Vagina (tissue), 2 donors: ENCODE data around the gene C4orf51. TPM values are rescaled to one million over a fixed set of nuclear protein-coding genes. Genes with fewer than 3 reads are reported as not detected.

Experiments used
- DNase-seq, 2 donors: peaks; one replicate each; pipeline ENCODE4 v3.0.0-alpha.2; 2017; ENCODE audit errors: extremely low spot score in 2 of 2
- H3K27ac ChIP-seq: fragments of 200-600 bp; sonication (generic); one replicate; pipeline ENCODE4 v1.5.1; 2019
- H3K27me3 ChIP-seq: fragments of 200-600 bp; sonication (generic); one replicate; pipeline ENCODE4 v1.5.1; 2019
- H3K36me3 ChIP-seq, 2 donors: fragments of 200-600 bp; sonication (generic); one replicate each; pipeline ENCODE4 v1.5.1; 2017 to 2019
- H3K4me1 ChIP-seq: fragments of 200-600 bp; sonication (generic); one replicate; pipeline ENCODE4 v1.5.1; 2019
- H3K4me3 ChIP-seq, 2 donors: fragments of 200-600 bp; sonication (generic); 1 replicate in 1 of 2; 2 replicates in 1 of 2; pipeline ENCODE4 v1.5.1; 2016 to 2019
- H3K9me3 ChIP-seq: fragments of 200-600 bp; sonication (generic); one replicate; pipeline ENCODE4 v1.5.1; 2019
- CTCF ChIP-seq, 3 experiments: fragments of 450-650 bp in 2 of 3; fragments of 200-600 bp in 1 of 3; sonication (generic) in 1 of 3; IDR thresholded peaks; one replicate each; pipeline ENCODE4 v1.5.1; 2017 to 2019; ENCODE audit warnings: antibody characterized with exemption in 3 of 3, mild to moderate bottlenecking in 2 of 3, moderate library complexity in 2 of 3
- POLR2A ChIP-seq, 2 donors: fragments of 450-650 bp; IDR thresholded peaks; one replicate each; pipeline ENCODE4 v1.6.1; 2017; ENCODE audit warnings: antibody characterized with exemption in 2 of 2, mild to moderate bottlenecking in 2 of 2, moderate library complexity in 2 of 2
- POLR2AphosphoS5 ChIP-seq, 2 donors: sonication (generic); formaldehyde crosslinking; IDR thresholded peaks; one replicate each; pipeline ENCODE4 v1.9.0; 2017; ENCODE audit warnings: antibody characterized with exemption in 2 of 2, mild to moderate bottlenecking in 2 of 2, low read depth in 1 of 2; ENCODE audit not compliant: insufficient read depth in 1 of 2
- intact Hi-C: fragments of 100-400 bp; cut with DNase I; formaldehyde crosslinking; loops from one replicate; pipeline ENCODE4 v1.15.1; 2023
- total RNA-seq: library from RNA; depleted of rRNA; stranded (reverse); fragments of >200 nt; gene quantifications from one replicate; pipeline ENCODE4 v1.2.3, GENCODE V29; 2016

The C4orf51 gene
- total RNA-seq, 1 donor from 2014 or later = not detected

- intact Hi-C loops = no loop called here
- TF ChIP-seq CTCF (IDR thresholded peaks at IDR 0.05) (no peak), POLR2AphosphoS5 (IDR thresholded peaks at IDR 0.05; ENCODE audit: insufficient read depth in 1 of 2, low read depth in 1 of 2) (no peak), POLR2A (IDR thresholded peaks at IDR 0.05) (no peak)
- Histone ChIP-seq H3K27me3 (no peaks in the 10 kb centered on the region), H3K4me1 (no peaks in the 10 kb centered on the region), H3K27ac (no peak overlapping the region), H3K36me3 (no peaks in the 10 kb centered on the region), H3K4me3 (no peak overlapping the region), H3K9me3 (no peaks in the 10 kb centered on the region)
- no peak for DNase-seq
Observed at GRCh38 chr4:145703850-145704497, 24.0 kb downstream of the C4orf51 start.

- no peak overlapping the region for H3K27ac ChIP-seq
- DNase-seq = no peak
- TF ChIP-seq POLR2A (IDR thresholded peaks at IDR 0.05) (no peak), CTCF (IDR thresholded peaks at IDR 0.05) (no peak), POLR2AphosphoS5 (IDR thresholded peaks at IDR 0.05; ENCODE audit: insufficient read depth in 1 of 2, low read depth in 1 of 2) (no peak)
- no peaks in the 10 kb centered on the region for H3K27me3 ChIP-seq
- no peaks in the 10 kb centered on the region for H3K4me1 ChIP-seq
- H3K36me3 ChIP-seq = no peaks in the 10 kb centered on the region
- intact Hi-C loops = no loop called here
- H3K4me3 ChIP-seq = no peak overlapping the region
- H3K9me3 ChIP-seq = no peaks in the 10 kb centered on the region
Observed at GRCh38 chr4:145709336-145709735, 29.4 kb downstream of the C4orf51 start.

- TF ChIP-seq POLR2AphosphoS5 (IDR thresholded peaks at IDR 0.05; ENCODE audit: insufficient read depth in 1 of 2, low read depth in 1 of 2) (no peak), CTCF (IDR thresholded peaks at IDR 0.05) (no peak), POLR2A (IDR thresholded peaks at IDR 0.05) (no peak)
- no peaks in the 10 kb centered on the region for H3K27me3 ChIP-seq
- H3K4me1 ChIP-seq = no peaks in the 10 kb centered on the region
- no peaks in the 10 kb centered on the region for H3K36me3 ChIP-seq
- intact Hi-C loops = no loop called here
- H3K9me3 ChIP-seq = no peaks in the 10 kb centered on the region
- DNase-seq = no peak
- no peak overlapping the region for H3K27ac ChIP-seq
- H3K4me3 ChIP-seq = no peak overlapping the region
Observed at GRCh38 chr4:145709843-145710242, 29.9 kb downstream of the C4orf51 start.

- Histone ChIP-seq H3K27me3 (no peaks in the 10 kb centered on the region), H3K9me3 (no peaks in the 10 kb centered on the region), H3K27ac (no peak overlapping the region), H3K4me3 (no peak overlapping the region), H3K4me1 (no peaks in the 10 kb centered on the region), H3K36me3 (no peaks in the 10 kb centered on the region)
- DNase-seq = no peak
- TF ChIP-seq POLR2AphosphoS5 (IDR thresholded peaks at IDR 0.05; ENCODE audit: insufficient read depth in 1 of 2, low read depth in 1 of 2) = no peak
- TF ChIP-seq CTCF (IDR thresholded peaks at IDR 0.05) = no peak
- TF ChIP-seq POLR2A (IDR thresholded peaks at IDR 0.05) = no peak
- intact Hi-C loops = no loop called here
Observed at GRCh38 chr4:145716200-145716599, 36.3 kb downstream of the C4orf51 start.

- intact Hi-C loops = no loop called here
Observed at GRCh38 chr4:145716661-145717200, 36.8 kb downstream of the C4orf51 start.

More at GRCh38 chr4:145716661-145717200, 36.8 kb downstream of the C4orf51 start:
- H3K4me3 ChIP-seq = no peak overlapping the region
- H3K27me3 ChIP-seq = no peaks in the 10 kb centered on the region
- no peaks in the 10 kb centered on the region for H3K36me3 ChIP-seq
- no peaks in the 10 kb centered on the region for H3K9me3 ChIP-seq
- no peaks in the 10 kb centered on the region for H3K4me1 ChIP-seq
- TF ChIP-seq POLR2A (IDR thresholded peaks at IDR 0.05) = no peak
- no peak for TF ChIP-seq POLR2AphosphoS5 (IDR thresholded peaks at IDR 0.05; ENCODE audit: insufficient read depth in 1 of 2, low read depth in 1 of 2)
- TF ChIP-seq CTCF (IDR thresholded peaks at IDR 0.05) = no peak
- no peak overlapping the region for H3K27ac ChIP-seq
- DNase-seq = no peak
